HG03460 (cell line): ENCODE measurements around the gene PRKN.

Experiments
- ATAC-seq: cut with Tn5 transposase; IDR thresholded peaks from one replicate; pipeline ENCODE4 v1.9.1; 2021; ENCODE audit not compliant: unreplicated experiment

PRKN gene

DNA sequence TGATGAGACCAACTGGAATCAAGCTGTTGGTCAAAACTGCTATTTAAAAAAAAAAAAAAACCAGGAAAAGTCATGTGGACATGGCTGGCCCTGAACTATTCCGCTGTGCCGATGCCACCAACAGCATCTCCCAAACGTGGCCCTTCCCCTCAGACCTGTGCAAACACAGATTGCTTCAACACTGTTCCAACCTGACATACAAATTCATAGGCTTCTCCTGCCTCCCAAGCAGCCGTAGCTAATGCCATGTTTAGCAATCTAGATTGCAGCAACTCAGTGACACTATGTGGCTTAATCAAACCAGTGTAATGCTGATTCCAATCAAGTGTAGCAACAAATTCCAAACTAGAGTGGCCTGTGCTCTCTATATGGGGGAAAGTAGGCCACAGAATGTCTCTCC, 16.2 kb downstream of the PRKN start:
- no peak for ATAC-seq

GRCh38 chr6:162710936-162711335, 16.6 kb downstream of the PRKN start:
- ATAC-seq = no peak

DNA sequence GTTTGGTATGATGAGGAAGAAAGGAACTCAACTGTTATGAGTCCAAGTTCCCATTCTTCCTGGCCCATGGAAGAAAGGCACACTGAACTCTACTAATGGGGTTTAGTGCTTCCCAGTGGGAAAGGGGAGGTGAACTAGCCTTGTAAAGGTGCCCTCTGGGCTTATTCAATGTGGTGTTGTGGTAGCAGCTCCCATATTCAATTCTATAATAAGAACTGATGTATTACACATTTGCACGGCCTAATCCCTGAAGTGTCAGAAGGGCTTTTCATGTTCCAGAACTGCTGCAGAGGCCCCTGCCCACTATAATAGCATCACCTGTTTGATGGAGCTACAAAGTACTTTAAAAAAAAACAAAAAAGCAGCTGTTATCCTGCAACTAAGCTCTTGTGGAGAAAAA, 17.1 kb downstream of the PRKN start:
- ATAC-seq = no peak

- ATAC-seq = no peak
Observed at GRCh38 chr6:162709431-162709830, 18.1 kb downstream of the PRKN start.

GRCh38 chr6:162708971-162709370, 18.6 kb downstream of the PRKN start:
- no peak for ATAC-seq

DNA sequence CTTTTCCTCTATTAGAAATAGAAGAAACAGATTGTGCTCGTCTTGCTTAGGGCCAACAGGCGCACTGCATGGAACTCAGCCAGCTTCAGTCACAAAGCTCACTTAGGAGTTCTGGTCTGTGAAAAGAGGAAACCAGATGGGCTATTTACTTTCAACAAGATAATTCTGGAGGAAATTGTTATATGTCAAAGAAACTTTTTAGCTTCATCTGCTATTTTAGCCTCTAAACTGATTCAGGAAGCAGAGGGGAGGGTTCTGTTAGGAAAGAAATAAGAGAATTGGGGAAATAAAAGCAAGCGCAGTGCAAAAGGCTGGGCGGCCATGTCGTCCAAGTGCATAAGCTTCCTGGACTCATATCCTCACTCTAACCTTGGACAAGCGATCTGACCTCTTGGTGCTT, 21.3 kb downstream of the PRKN start:
- no peak for ATAC-seq

DNA sequence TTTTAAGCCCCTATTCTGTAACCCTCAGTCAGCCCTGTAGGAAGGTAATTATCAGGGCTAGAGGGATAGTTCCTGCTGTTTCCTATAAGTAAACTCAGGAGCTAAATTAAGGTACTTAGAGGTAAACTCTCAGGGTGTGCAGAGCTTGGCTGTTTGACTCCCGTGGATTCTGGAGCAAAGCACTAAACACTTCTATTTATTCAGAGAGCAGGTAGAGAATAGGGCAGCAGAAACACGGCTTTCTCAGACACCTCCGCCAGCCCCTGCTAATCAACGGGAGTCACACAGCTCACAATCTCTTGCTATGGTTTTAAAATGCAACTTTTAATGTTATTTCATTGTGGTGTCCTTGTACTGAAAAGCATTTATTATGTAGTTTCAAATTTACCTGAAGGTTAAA, 21.8 kb downstream of the PRKN start:
- no peak for ATAC-seq

GRCh38 chr6:162704001-162704400, 23.6 kb downstream of the PRKN start:
- no peak for ATAC-seq

- ATAC-seq = no peak
Observed at GRCh38 chr6:162702446-162702845, 25.1 kb downstream of the PRKN start.

DNA sequence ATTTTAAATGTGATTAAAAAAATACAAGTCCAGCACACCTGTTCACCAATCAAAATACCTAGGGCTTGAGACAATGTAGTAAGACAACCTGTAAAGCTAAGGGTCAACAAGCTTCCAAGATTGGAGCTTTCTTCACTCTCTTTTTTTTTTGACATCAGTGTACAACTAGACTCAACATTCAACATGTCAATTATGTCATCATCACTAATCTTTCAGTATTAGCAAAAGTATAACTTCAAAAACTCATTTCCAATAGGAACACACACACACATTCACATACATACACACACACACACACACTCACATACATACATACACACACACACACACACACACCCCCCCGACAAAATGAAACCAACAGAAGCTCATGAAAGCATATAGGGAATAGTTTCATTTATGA, 26.0 kb downstream of the PRKN start:
- no peak for ATAC-seq

GRCh38 chr6:162700966-162701365, 26.6 kb downstream of the PRKN start:
- no peak for ATAC-seq

DNA sequence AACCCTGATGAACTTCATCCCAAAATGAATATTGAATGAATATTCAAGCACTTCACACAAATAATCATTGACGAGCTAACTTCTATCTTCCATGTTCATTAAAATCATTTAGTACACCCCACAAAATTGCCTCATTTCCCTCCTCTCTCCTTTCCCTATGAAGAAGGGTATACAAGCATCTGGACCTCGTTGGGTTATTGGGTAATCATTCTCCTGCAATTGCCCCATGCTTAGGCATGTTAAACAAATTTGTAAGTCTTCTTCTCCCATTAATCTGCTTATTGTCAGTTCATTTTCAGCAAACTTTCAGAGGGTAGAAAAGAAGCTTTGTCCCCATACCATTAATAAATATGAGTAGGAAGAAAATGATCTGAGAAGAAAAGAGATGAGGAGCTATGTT, 27.6 kb downstream of the PRKN start:
- ATAC-seq = no peak

- no peak for ATAC-seq
Observed at GRCh38 chr6:162698440-162698839, 29.1 kb downstream of the PRKN start.

GRCh38 chr6:162697872-162698403, 29.6 kb downstream of the PRKN start:
- ATAC-seq = no peak

GRCh38 chr6:162690158-162690557, 37.4 kb downstream of the PRKN start:
- ATAC-seq = no peak

- no peak for ATAC-seq
Observed at GRCh38 chr6:162688751-162689345, 38.7 kb downstream of the PRKN start.

DNA sequence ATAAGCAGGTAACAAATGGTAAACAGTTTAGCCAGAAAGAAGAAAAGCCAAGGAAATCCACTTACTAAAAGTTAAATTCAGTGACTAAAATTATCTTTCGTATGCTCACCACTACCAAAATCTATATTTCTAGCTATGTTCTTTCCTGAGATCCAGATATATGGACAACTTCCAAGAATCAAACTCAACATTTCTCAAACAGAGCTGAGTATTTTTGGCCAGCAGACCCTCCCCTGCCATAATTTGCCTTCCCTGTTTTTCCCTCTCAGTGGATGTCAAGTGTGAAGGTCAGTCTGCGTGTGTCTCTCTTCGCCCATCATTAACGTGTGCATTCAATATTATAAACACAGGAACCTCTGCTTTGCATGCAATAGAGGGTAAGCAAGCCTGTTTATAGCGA, 42.0 kb downstream of the PRKN start:
- ATAC-seq = no peak

DNA sequence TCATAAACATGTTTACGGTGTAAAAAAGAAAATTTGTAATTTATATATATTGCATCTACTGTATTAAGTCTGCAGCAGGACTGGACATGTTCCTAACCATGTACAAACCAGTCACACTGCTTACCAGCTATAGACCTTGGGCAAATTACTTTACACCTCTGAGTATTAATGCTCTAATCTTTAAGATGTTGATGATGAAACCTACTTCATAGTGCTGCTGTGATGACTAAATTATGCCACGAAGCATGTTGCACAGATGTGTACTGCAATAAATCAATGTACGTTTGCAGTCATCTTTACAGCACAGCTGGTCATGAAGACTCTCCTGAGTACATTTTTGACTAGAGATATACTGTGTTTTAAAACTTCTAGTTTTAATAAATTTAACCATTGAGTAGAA, 42.6 kb downstream of the PRKN start:
- ATAC-seq = no peak

GRCh38 chr6:162684052-162684451, 43.5 kb downstream of the PRKN start:
- no peak for ATAC-seq

- ATAC-seq = no peak
Observed at GRCh38 chr6:162683135-162683534, 44.4 kb downstream of the PRKN start.

DNA sequence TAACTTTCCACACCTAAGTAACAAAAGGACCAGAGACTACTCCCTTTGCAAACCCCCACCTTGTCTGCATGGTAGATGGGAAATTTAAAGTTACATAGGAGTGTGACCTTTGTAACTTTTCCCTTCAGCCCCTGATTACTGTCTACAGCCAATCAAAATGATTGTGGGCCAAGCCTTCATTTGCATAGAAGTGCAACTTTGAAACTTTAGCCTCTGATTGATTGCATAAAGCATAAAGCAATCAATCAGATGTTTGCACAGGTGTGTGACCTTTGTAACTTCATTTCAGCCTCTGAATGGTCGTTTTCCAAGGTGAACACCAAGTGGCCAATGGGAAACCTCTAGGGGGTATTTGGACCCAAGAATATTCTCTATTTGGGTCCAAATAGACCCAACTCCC, 46.1 kb downstream of the PRKN start:
- no peak for ATAC-seq

GRCh38 chr6:162680871-162681270, 46.7 kb downstream of the PRKN start:
- ATAC-seq = no peak

- no peak for ATAC-seq
Observed at GRCh38 chr6:162680367-162680766, 47.2 kb downstream of the PRKN start.
